T-helper 17 cell (primary cell): ENCODE measurements around the gene KANSL1. TPM values are rescaled to one million over a fixed set of nuclear protein-coding genes. Genes with fewer than 3 reads are reported as not detected.

ENCODE experiments used
- ATAC-seq: fragments of 150-1000 bp; cut with Tn5 transposase; 2 replicates; pipeline ENCODE4 v1.10.0; 2021; ENCODE audit warnings: mild to moderate bottlenecking, moderate library complexity
- DNase-seq, 3 donors: peaks; one replicate each; pipeline versions ENCODE4 v3.0.0 to v3.0.0-alpha.2; 2020 to 2021
- H3K9me3 ChIP-seq: one replicate; pipeline ENCODE4 v1.7.0; 2013; ENCODE audit warnings: low read length, mild to moderate bottlenecking; ENCODE audit not compliant: control insufficient read depth, poor library complexity, severe bottlenecking
- H3K27ac Mint-ChIP-seq: one replicate; pipeline ENCODE4 v1.8.0; 2022; ENCODE audit warnings: mild to moderate bottlenecking, moderate library complexity, mixed read lengths
- H3K27me3 Mint-ChIP-seq: one replicate; pipeline ENCODE4 v1.8.0; 2022; ENCODE audit warnings: mixed read lengths
- H3K36me3 Mint-ChIP-seq: one replicate; pipeline ENCODE4 v1.8.0; 2022; ENCODE audit warnings: low read depth, mixed read lengths
- H3K4me1 Mint-ChIP-seq: one replicate; pipeline ENCODE4 v1.8.0; 2022; ENCODE audit warnings: mild to moderate bottlenecking, mixed read lengths
- H3K4me3 Mint-ChIP-seq: one replicate; pipeline ENCODE4 v1.8.0; 2022; ENCODE audit warnings: mild to moderate bottlenecking, moderate library complexity, mixed read lengths
- total RNA-seq, 4 donors: library from RNA in 2 of 4; stranded (reverse) in 2 of 4; gene quantifications; one replicate each; pipeline ENCODE4 v1.2.3 and lab custom pipeline; 2022 to 2026

KANSL1 gene
- total RNA-seq, 2 donors from 2014 or later = 142 to 187 TPM

GRCh38 chr17:46000757-46001156 is 192.5 kb downstream of the KANSL1 start:
- H3K4me3 Mint-ChIP-seq = no peak overlapping the region
- ATAC-seq (no peak), DNase-seq (no peak)
- H3K9me3 ChIP-seq = no peaks in the 10 kb centered on the region
- no peaks in the 10 kb centered on the region for H3K27me3 Mint-ChIP-seq
- no peak overlapping the region for H3K27ac Mint-ChIP-seq
- H3K36me3 Mint-ChIP-seq = no peaks in the 10 kb centered on the region
- peaks cover 6% of the 10 kb centered on the region for H3K4me1 Mint-ChIP-seq

- peaks cover 6% of the 10 kb centered on the region for H3K4me1 Mint-ChIP-seq
- ATAC-seq (no peak), DNase-seq (no peak)
- no peaks in the 10 kb centered on the region for H3K27me3 Mint-ChIP-seq
- peaks cover 1% of the 10 kb centered on the region for H3K36me3 Mint-ChIP-seq
- H3K4me3 Mint-ChIP-seq = no peak overlapping the region
- no peak overlapping the region for H3K27ac Mint-ChIP-seq
- no peaks in the 10 kb centered on the region for H3K9me3 ChIP-seq
These were observed 192.9 kb downstream of the KANSL1 start for GRCh38 chr17:46000292-46000691.

- peaks cover 6% of the 10 kb centered on the region for H3K4me1 Mint-ChIP-seq
- DNase-seq (no peak), ATAC-seq (no peak)
- H3K27me3 Mint-ChIP-seq = no peaks in the 10 kb centered on the region
- H3K9me3 ChIP-seq = no peaks in the 10 kb centered on the region
- H3K36me3 Mint-ChIP-seq = peaks cover 2% of the 10 kb centered on the region
- no peak overlapping the region for H3K4me3 Mint-ChIP-seq
- no peak overlapping the region for H3K27ac Mint-ChIP-seq
These were observed 193.3 kb downstream of the KANSL1 start for GRCh38 chr17:45999900-46000290.

GRCh38 chr17:45998987-45999899 is 194.0 kb downstream of the KANSL1 start, which contains the start of gene STH:
Gene STH (plus strand): TSS chr17:45999250. CDS start chr17:45999280, 30 bp downstream.
- ATAC-seq (no peak), DNase-seq (no peak)
- peaks cover 2% of the 10 kb centered on the region for H3K36me3 Mint-ChIP-seq
- no peak within 1 kb of the TSS for H3K27ac Mint-ChIP-seq
- H3K4me1 Mint-ChIP-seq = peaks cover 6% of the 10 kb centered on the region
- H3K27me3 Mint-ChIP-seq = no peaks in the 10 kb centered on the region
- H3K4me3 Mint-ChIP-seq = no peak within 1 kb of the TSS
- no peaks in the 10 kb centered on the region for H3K9me3 ChIP-seq

GRCh38 chr17:45997624-45998023 is 195.6 kb downstream of the KANSL1 start:
- Mint-ChIP-seq H3K27ac (peak overlapping the region; percentile 29), H3K4me1 (peaks cover 6% of the 10 kb centered on the region), H3K27me3 (no peaks in the 10 kb centered on the region), H3K4me3 (no peak overlapping the region), H3K36me3 (peaks cover 2% of the 10 kb centered on the region)
- DNase-seq (no peak), ATAC-seq (no peak)
- no peaks in the 10 kb centered on the region for H3K9me3 ChIP-seq

- no peaks in the 10 kb centered on the region for H3K9me3 ChIP-seq
- Mint-ChIP-seq H3K27ac (peak overlapping the region; percentile 29), H3K4me3 (no peak overlapping the region), H3K36me3 (peaks cover 2% of the 10 kb centered on the region), H3K27me3 (no peaks in the 10 kb centered on the region), H3K4me1 (peaks cover 4% of the 10 kb centered on the region)
- no peak for ATAC-seq
- no peak for DNase-seq
These were observed 196.1 kb downstream of the KANSL1 start for GRCh38 chr17:45997166-45997565.

GRCh38 chr17:45996282-45996937 is 196.8 kb downstream of the KANSL1 start:
- DNase-seq (no peak), ATAC-seq (no peak)
- Mint-ChIP-seq H3K27me3 (no peaks in the 10 kb centered on the region), H3K4me1 (peaks cover 2% of the 10 kb centered on the region), H3K4me3 (no peak overlapping the region), H3K27ac (no peak overlapping the region), H3K36me3 (peaks cover 2% of the 10 kb centered on the region)
- H3K9me3 ChIP-seq = no peaks in the 10 kb centered on the region

GRCh38 chr17:45995627-45996270 is 197.5 kb downstream of the KANSL1 start:
- no peak overlapping the region for H3K27ac Mint-ChIP-seq
- DNase-seq = no peak
- ATAC-seq = no peak
- no peaks in the 10 kb centered on the region for H3K9me3 ChIP-seq
- H3K36me3 Mint-ChIP-seq = peaks cover 2% of the 10 kb centered on the region
- no peaks in the 10 kb centered on the region for H3K27me3 Mint-ChIP-seq
- H3K4me1 Mint-ChIP-seq = no peaks in the 10 kb centered on the region
- no peak overlapping the region for H3K4me3 Mint-ChIP-seq

GRCh38 chr17:45994987-45995386 is 198.2 kb downstream of the KANSL1 start:
- Mint-ChIP-seq H3K27ac (no peak overlapping the region), H3K36me3 (peaks cover 2% of the 10 kb centered on the region), H3K4me1 (no peaks in the 10 kb centered on the region)

GRCh38 chr17:45993962-45994627 is 199.1 kb downstream of the KANSL1 start:
- no peaks in the 10 kb centered on the region for H3K4me1 Mint-ChIP-seq
- H3K27ac Mint-ChIP-seq = no peak overlapping the region
- no peak overlapping the region for H3K4me3 Mint-ChIP-seq
- H3K36me3 Mint-ChIP-seq = peaks cover 2% of the 10 kb centered on the region
- ATAC-seq (no peak), DNase-seq (no peak)
- H3K27me3 Mint-ChIP-seq = no peaks in the 10 kb centered on the region
- no peaks in the 10 kb centered on the region for H3K9me3 ChIP-seq

More at GRCh38 chr17:45994987-45995386, 198.2 kb downstream of the KANSL1 start:
- Mint-ChIP-seq H3K27me3 (no peaks in the 10 kb centered on the region), H3K4me3 (no peak overlapping the region)
- DNase-seq (no peak), ATAC-seq (no peak)
- H3K9me3 ChIP-seq = no peaks in the 10 kb centered on the region

GRCh38 chr17:45992904-45993303 is 200.3 kb downstream of the KANSL1 start:
- DNase-seq (no peak), ATAC-seq (no peak)
- Mint-ChIP-seq H3K27ac (no peak overlapping the region), H3K4me3 (no peak overlapping the region), H3K4me1 (no peaks in the 10 kb centered on the region), H3K36me3 (peaks cover 2% of the 10 kb centered on the region), H3K27me3 (no peaks in the 10 kb centered on the region)
- H3K9me3 ChIP-seq = no peaks in the 10 kb centered on the region

- H3K4me1 Mint-ChIP-seq = no peaks in the 10 kb centered on the region
- H3K4me3 Mint-ChIP-seq = no peak overlapping the region
- H3K27ac Mint-ChIP-seq = no peak overlapping the region
- peaks cover 2% of the 10 kb centered on the region for H3K36me3 Mint-ChIP-seq
- ATAC-seq (no peak), DNase-seq (no peak)
- H3K27me3 Mint-ChIP-seq = no peaks in the 10 kb centered on the region
- no peaks in the 10 kb centered on the region for H3K9me3 ChIP-seq
These were observed 201.1 kb downstream of the KANSL1 start for GRCh38 chr17:45992175-45992574.

GRCh38 chr17:45991341-45991740 is 201.9 kb downstream of the KANSL1 start:
- peaks cover 2% of the 10 kb centered on the region for H3K36me3 Mint-ChIP-seq
- no peak overlapping the region for H3K27ac Mint-ChIP-seq
- DNase-seq = no peak
- ATAC-seq = no peak
- H3K4me3 Mint-ChIP-seq = no peak overlapping the region
- H3K27me3 Mint-ChIP-seq = no peaks in the 10 kb centered on the region
- no peaks in the 10 kb centered on the region for H3K4me1 Mint-ChIP-seq
- H3K9me3 ChIP-seq = no peaks in the 10 kb centered on the region
